Adipocyte (in vitro differentiated cells): ENCODE measurements around the gene CALR.
"Not testable (repeated sequence)": the region's sequence is repeated elsewhere in the genome, so short reads cannot be mapped to it uniquely, and the experiment has no call there.

Experiments
- DNase-seq: peaks from one replicate; pipeline ENCODE4 v3.0.0-alpha.2; 2015; ENCODE audit warnings: low read depth
- H3K27me3 ChIP-seq: replicated peaks from 2 replicates; pipeline ENCODE4 v1.7.0; 2013; ENCODE audit warnings: mild to moderate bottlenecking, low read length, moderate library complexity; ENCODE audit not compliant: control insufficient read depth, insufficient read depth
- H3K36me3 ChIP-seq: 2 replicates; pipeline ENCODE4 v1.7.0; 2013; ENCODE audit warnings: low read length, mild to moderate bottlenecking, moderate library complexity; ENCODE audit not compliant: control insufficient read depth, insufficient read depth, severe bottlenecking
- H3K4me1 ChIP-seq: 2 replicates; pipeline ENCODE4 v1.7.0; 2013; ENCODE audit warnings: mild to moderate bottlenecking, low read length, moderate library complexity; ENCODE audit not compliant: control insufficient read depth, insufficient read depth
- H3K4me3 ChIP-seq: 2 replicates; pipeline ENCODE4 v1.7.0; 2013; ENCODE audit warnings: mild to moderate bottlenecking, low read length, moderate library complexity
- H3K9ac ChIP-seq: 2 replicates; pipeline ENCODE4 v1.7.0; 2013; ENCODE audit warnings: mild to moderate bottlenecking, low read length, moderate library complexity
- H3K9me3 ChIP-seq: 2 replicates; pipeline ENCODE4 v1.7.0; 2013; ENCODE audit warnings: mild to moderate bottlenecking, low read length, moderate library complexity; ENCODE audit not compliant: control insufficient read depth

CALR gene

GRCh38 chr19:12937927-12938778, at the start of gene CALR:
Gene CALR (plus strand): TSS chr19:12938609. CDS start chr19:12938680, 71 bp downstream.
- Histone ChIP-seq H3K4me1 (peaks cover 38% of the 10 kb centered on the region), H3K36me3 (peaks cover 41% of the 10 kb centered on the region), H3K27me3 (no peaks in the 10 kb centered on the region), H3K9ac (peak within 1 kb of the TSS; percentile 99), H3K4me3 (peak within 1 kb of the TSS; percentile 97), H3K9me3 (no peaks in the 10 kb centered on the region)
- peak; percentile 99 for DNase-seq

- not testable (repeated sequence) for H3K9me3 ChIP-seq, H3K27me3 ChIP-seq, H3K4me1 ChIP-seq, H3K9ac ChIP-seq, DNase-seq
- peaks cover 14% of the 10 kb centered on the region for H3K36me3 ChIP-seq
- peak overlapping the region; percentile 98 for H3K4me3 ChIP-seq
Observed at GRCh38 chr19:12890299-12890786, 48.1 kb upstream of the CALR start.

GRCh38 chr19:12890787-12891552, 47.4 kb upstream of the CALR start, which contains the start of gene GCDH:
Gene GCDH (plus strand): TSS chr19:12891160. CDS start chr19:12891305, 145 bp downstream.
- Histone ChIP-seq H3K27me3 (peaks cover 4% of the 10 kb centered on the region), H3K4me3 (peak within 1 kb of the TSS; percentile 98), H3K9me3 (no peaks in the 10 kb centered on the region), H3K4me1 (peaks cover 6% of the 10 kb centered on the region), H3K9ac (peak within 1 kb of the TSS; percentile 85), H3K36me3 (peaks cover 14% of the 10 kb centered on the region)
- DNase-seq: peak; percentile 100

GRCh38 chr19:12891553-12892021, 46.8 kb upstream of the CALR start:
- Histone ChIP-seq H3K27me3 (peaks cover 4% of the 10 kb centered on the region), H3K4me3 (peak overlapping the region; percentile 98), H3K9me3 (no peaks in the 10 kb centered on the region), H3K4me1 (peaks cover 6% of the 10 kb centered on the region), H3K36me3 (peaks cover 20% of the 10 kb centered on the region), H3K9ac (peak overlapping the region; percentile 85)
- DNase-seq: no peak

- Histone ChIP-seq H3K4me3 (no peak overlapping the region), H3K36me3 (peaks cover 35% of the 10 kb centered on the region), H3K27me3 (no peaks in the 10 kb centered on the region), H3K9me3 (no peaks in the 10 kb centered on the region), H3K4me1 (peaks cover 6% of the 10 kb centered on the region), H3K9ac (no peak overlapping the region)
- no peak for DNase-seq
Observed at GRCh38 chr19:12893582-12893981, 44.8 kb upstream of the CALR start.

GRCh38 chr19:12896460-12896859, 41.9 kb upstream of the CALR start:
- Histone ChIP-seq H3K36me3 (peaks cover 43% of the 10 kb centered on the region), H3K9me3 (no peaks in the 10 kb centered on the region), H3K27me3 (no peaks in the 10 kb centered on the region), H3K9ac (no peak overlapping the region), H3K4me1 (peaks cover 6% of the 10 kb centered on the region), H3K4me3 (no peak overlapping the region)
- DNase-seq: no peak

- H3K4me1 ChIP-seq: no peaks in the 10 kb centered on the region
- no peaks in the 10 kb centered on the region for H3K27me3 ChIP-seq
- H3K36me3 ChIP-seq: peaks cover 29% of the 10 kb centered on the region
- no peaks in the 10 kb centered on the region for H3K9me3 ChIP-seq
- DNase-seq: no peak
- H3K4me3 ChIP-seq: no peak overlapping the region
- no peak overlapping the region for H3K9ac ChIP-seq
Observed at GRCh38 chr19:12899891-12900518, 38.4 kb upstream of the CALR start.

- Histone ChIP-seq H3K9ac (no peak overlapping the region), H3K27me3 (no peaks in the 10 kb centered on the region), H3K4me3 (no peak overlapping the region), H3K36me3 (no peaks in the 10 kb centered on the region), H3K4me1 (peaks cover 2% of the 10 kb centered on the region), H3K9me3 (no peaks in the 10 kb centered on the region)
- no peak for DNase-seq
Observed at GRCh38 chr19:12907166-12907565, 31.2 kb upstream of the CALR start.

- Histone ChIP-seq H3K4me1 (peaks cover 19% of the 10 kb centered on the region), H3K4me3 (peak overlapping the region; percentile 57), H3K27me3 (no peaks in the 10 kb centered on the region), H3K36me3 (no peaks in the 10 kb centered on the region), H3K9me3 (no peaks in the 10 kb centered on the region), H3K9ac (peak overlapping the region; percentile 61)
- no peak for DNase-seq
Observed at GRCh38 chr19:12912571-12912970, 25.8 kb upstream of the CALR start.

GRCh38 chr19:12913011-12913561, 25.3 kb upstream of the CALR start:
- peak overlapping the region; percentile 57 for H3K4me3 ChIP-seq
- H3K27me3 ChIP-seq: no peaks in the 10 kb centered on the region
- H3K9ac ChIP-seq: peak overlapping the region; percentile 61
- H3K4me1 ChIP-seq: peaks cover 19% of the 10 kb centered on the region
- peak; percentile 59 for DNase-seq
- no peaks in the 10 kb centered on the region for H3K9me3 ChIP-seq
- no peaks in the 10 kb centered on the region for H3K36me3 ChIP-seq
